SH-SY5Y (cell line): Measurements from ENCODE around the gene STK36.

Experiments used
- GATA2 ChIP-seq: IDR thresholded peaks from 2 replicates; pipeline ENCODE4 v1.6.1; 2011; ENCODE audit warnings: mild to moderate bottlenecking, low read depth, low read length
- GATA3 ChIP-seq: IDR thresholded peaks from 2 replicates; pipeline ENCODE4 v1.6.1; 2011; ENCODE audit warnings: low read depth, mild to moderate bottlenecking, low read length, moderate library complexity

GRCh38 chr2:218691234-218691633 lies 19.3 kb downstream of the STK36 start:
- TF ChIP-seq GATA2 (no peak), GATA3 (no peak)
